PC-9 (cell line): Measurements from ENCODE around the gene DSG3. TPM values are rescaled to one million over a fixed set of nuclear protein-coding genes. Genes with fewer than 3 reads are reported as not detected.
A peak's percentile ranks its signal among the peaks of the same experiment; 100 is the strongest.

Experiments
- BruUV-seq: library from RNA; stranded (reverse); fragments of 400-500 nt; replicated peaks from 2 replicates; lab custom pipeline; 2021; lab: Mats Ljungman, UMichigan
- CTCF ChIA-PET: fragments of 300-600 bp; sonication (Branson Sonifier 250); formaldehyde crosslinking; loops from one replicate; lab custom pipeline; 2022; ENCODE audit warnings: antibody characterized with exemption; lab: Charles Lee
- POLR2A ChIA-PET: fragments of 300-600 bp; sonication (Branson Sonifier 250); formaldehyde crosslinking; loops from one replicate; lab custom pipeline; 2022; ENCODE audit warnings: antibody characterized with exemption; ENCODE audit not compliant: unreplicated experiment; lab: Charles Lee
- DNase-seq, 2 experiments: peaks; one replicate each; pipeline versions ENCODE4 v3.0.0 to v3.0.0-alpha.2; 2015 to 2022; ENCODE audit warnings: mixed read lengths in 1 of 2
- H2AFZ ChIP-seq: fragments of 200-600 bp; sonication (generic); 2 replicates; pipeline ENCODE4 v1.8.1; 2017; ENCODE audit warnings: antibody characterized with exemption
- H3F3A ChIP-seq: fragments of 200-600 bp; sonication (generic); 2 replicates; pipeline ENCODE4 v1.8.1; 2017; ENCODE audit warnings: antibody characterized with exemption, mild to moderate bottlenecking, low read depth; ENCODE audit not compliant: insufficient read depth
- H3K27ac ChIP-seq: fragments of 200-600 bp; sonication (generic); 2 replicates; pipeline ENCODE4 v1.6.1; 2016; ENCODE audit warnings: mixed run types
- H3K27me3 ChIP-seq: fragments of 200-600 bp; sonication (generic); 2 replicates; pipeline ENCODE4 v1.6.1; 2016; ENCODE audit warnings: low read depth, mixed run types; ENCODE audit not compliant: insufficient read depth
- H3K36me3 ChIP-seq: fragments of 200-600 bp; sonication (generic); 2 replicates; pipeline ENCODE4 v1.6.1; 2016; ENCODE audit warnings: low read depth, mixed run types
- H3K4me1 ChIP-seq: fragments of 200-600 bp; sonication (generic); replicated peaks from 2 replicates; pipeline ENCODE4 v1.6.1; 2016; ENCODE audit warnings: mixed run types; ENCODE audit not compliant: insufficient read depth
- H3K4me2 ChIP-seq: fragments of 200-600 bp; sonication (generic); 2 replicates; pipeline ENCODE4 v1.6.1; 2017; ENCODE audit warnings: mixed run types
- H3K4me3 ChIP-seq: fragments of 200-600 bp; sonication (generic); 2 replicates; pipeline ENCODE4 v1.6.1; 2016; ENCODE audit warnings: mixed run types
- H3K79me2 ChIP-seq: fragments of 200-600 bp; sonication (generic); 2 replicates; pipeline ENCODE4 v1.6.1; 2017; ENCODE audit warnings: low read depth, mixed run types
- H3K9me2 ChIP-seq: fragments of 200-600 bp; sonication (generic); 2 replicates; pipeline ENCODE4 v1.8.1; 2017; ENCODE audit warnings: mild to moderate bottlenecking; ENCODE audit not compliant: insufficient read depth
- H3K9me3 ChIP-seq: fragments of 200-600 bp; sonication (generic); 2 replicates; pipeline ENCODE4 v1.8.1; 2016; ENCODE audit warnings: low read depth; ENCODE audit not compliant: insufficient read depth
- H4K20me1 ChIP-seq: fragments of 200-600 bp; sonication (generic); 2 replicates; pipeline ENCODE4 v1.8.1; 2017; ENCODE audit not compliant: insufficient read depth
- CTCF ChIP-seq: fragments of 200-600 bp; sonication (generic); conservative IDR thresholded peaks from 2 replicates; pipeline ENCODE4 v1.6.1; 2017; ENCODE audit warnings: mixed run types, antibody characterized with exemption, mild to moderate bottlenecking, moderate library complexity
- EZH2 ChIP-seq: fragments of 200-600 bp; sonication (generic); IDR thresholded peaks from 2 replicates; pipeline ENCODE4 v1.8.0; 2017; ENCODE audit warnings: antibody characterized with exemption, low read depth
- intact Hi-C: fragments of 100-400 bp; cut with micrococcal nuclease; formaldehyde crosslinking; loops from one replicate; pipeline ENCODE4 v1.10.0; 2022; ENCODE audit not compliant: unreplicated experiment
- total RNA-seq: library from RNA; stranded (reverse); gene quantifications from 2 replicates; pipeline ENCODE4 v1.2.3, GENCODE V29; 2021

Gene DSG3
- total RNA-seq, 1 experiment from 2014 or later, result 0.13 TPM

- Histone ChIP-seq H3K4me3 (no peak overlapping the region), H3K4me1 (no peaks in the 10 kb centered on the region), H3K9me3 (no peaks in the 10 kb centered on the region), H3F3A (no peaks in the 10 kb centered on the region), H3K27me3 (no peaks in the 10 kb centered on the region), H2AFZ (no peak overlapping the region), H3K79me2 (no peaks in the 10 kb centered on the region), H3K36me3 (no peaks in the 10 kb centered on the region), H3K9me2 (no peaks in the 10 kb centered on the region), H3K27ac (no peak overlapping the region), H3K4me2 (no peak overlapping the region), H4K20me1 (no peaks in the 10 kb centered on the region)
- ChIA-PET POLR2A (no interaction called here), CTCF (no interaction called here)
- TF ChIP-seq CTCF (no peak), EZH2 (no peak)
- DNase-seq, result no peak
- BruUV-seq, result no TSS peak
- intact Hi-C loops, result loop anchor here (10.0 kb wide), 1 partner anchor 438 kb away; no protein-coding TSS in a partner anchor
Measured at GRCh38 chr18:31413137-31413536, 34.4 kb upstream of the DSG3 start.

- H2AFZ ChIP-seq, result no peak overlapping the region
- H3K27me3 ChIP-seq, result no peaks in the 10 kb centered on the region
- H3K79me2 ChIP-seq, result no peaks in the 10 kb centered on the region
- no peak overlapping the region for H3K4me2 ChIP-seq
- CTCF ChIA-PET, result no interaction called here
- no peaks in the 10 kb centered on the region for H3K36me3 ChIP-seq
- H3K9me3 ChIP-seq, result no peaks in the 10 kb centered on the region
- intact Hi-C loops, result loop anchor here (10.0 kb wide), 1 partner anchor 443 kb away; no protein-coding TSS in a partner anchor
- H3F3A ChIP-seq, result peaks cover 6% of the 10 kb centered on the region; the same call in 1 of the 2 replicates
- BruUV-seq, result no TSS peak
- no peaks in the 10 kb centered on the region for H4K20me1 ChIP-seq
- no peak for DNase-seq
- no peaks in the 10 kb centered on the region for H3K4me1 ChIP-seq
- POLR2A ChIA-PET, result no interaction called here
- H3K27ac ChIP-seq, result no peak overlapping the region
- H3K9me2 ChIP-seq, result no peaks in the 10 kb centered on the region
- H3K4me3 ChIP-seq, result no peak overlapping the region
- TF ChIP-seq EZH2 (no peak), CTCF (no peak)
Measured at GRCh38 chr18:31417850-31418249, 29.7 kb upstream of the DSG3 start.

GRCh38 chr18:31419457-31419932, 28.0 kb upstream of the DSG3 start:
- no peaks in the 10 kb centered on the region for H3K36me3 ChIP-seq
- H3K9me3 ChIP-seq, result no peaks in the 10 kb centered on the region
- H3K9me2 ChIP-seq, result no peaks in the 10 kb centered on the region
- peak; percentile 13 to 66 for DNase-seq
- peak overlapping the region; percentile 41; the same call in 1 of the 2 replicates for H3K27ac ChIP-seq
- ChIA-PET CTCF (interaction anchor here (0.5 kb wide), 1 partner anchor 210 kb away, joined by 3 read pairs; no protein-coding TSS in a partner anchor), POLR2A (interaction anchor here (0.7 kb wide), 1 partner anchor 210 kb away, joined by 6 read pairs; no protein-coding TSS in a partner anchor)
- BruUV-seq, result no TSS peak
- no peaks in the 10 kb centered on the region for H4K20me1 ChIP-seq
- no peaks in the 10 kb centered on the region for H3K4me1 ChIP-seq
- H2AFZ ChIP-seq, result no peak overlapping the region
- H3F3A ChIP-seq, result peaks cover 6% of the 10 kb centered on the region; the same call in 1 of the 2 replicates
- intact Hi-C loops, result loop anchor here (10.0 kb wide), 1 partner anchor 445 kb away; no protein-coding TSS in a partner anchor
- H3K79me2 ChIP-seq, result no peaks in the 10 kb centered on the region
- H3K4me3 ChIP-seq, result no peak overlapping the region
- TF ChIP-seq EZH2 (no peak), CTCF (no peak)
- H3K4me2 ChIP-seq, result peak overlapping the region; percentile 23
- no peaks in the 10 kb centered on the region for H3K27me3 ChIP-seq
